Effector memory CD8-positive, alpha-beta T cell (primary cell): ENCODE measurements around the gene GRAMD2A.

Experiments used
- ATAC-seq: fragments of 150-1000 bp; cut with Tn5 transposase; replicated peaks from 2 replicates; pipeline ENCODE4 v1.10.0; 2021; ENCODE audit warnings: mild to moderate bottlenecking, moderate library complexity
- DNase-seq, 3 experiments: peaks; one replicate each; pipeline ENCODE4 v3.0.0; 2021
- H3K27ac Mint-ChIP-seq, 2 donors: one replicate each; pipeline ENCODE4 v1.8.0; 2022; ENCODE audit warnings: mild to moderate bottlenecking in 2 of 2, mixed read lengths in 2 of 2, moderate library complexity in 2 of 2
- H3K27me3 Mint-ChIP-seq, 2 donors: one replicate each; pipeline ENCODE4 v1.8.0; 2022; ENCODE audit warnings: mixed read lengths in 2 of 2
- H3K36me3 Mint-ChIP-seq: one replicate; pipeline ENCODE4 v1.8.0; 2022; ENCODE audit warnings: mild to moderate bottlenecking, moderate library complexity, mixed read lengths; ENCODE audit not compliant: insufficient read depth
- H3K4me1 Mint-ChIP-seq, 2 donors: one replicate each; pipeline ENCODE4 v1.8.0; 2022; ENCODE audit warnings: low read depth in 2 of 2, mixed read lengths in 2 of 2
- H3K4me3 Mint-ChIP-seq, 2 donors: one replicate each; pipeline ENCODE4 v1.8.0; 2022; ENCODE audit warnings: mild to moderate bottlenecking in 2 of 2, mixed read lengths in 2 of 2, moderate library complexity in 2 of 2
- H3K9me3 Mint-ChIP-seq, 2 donors: one replicate each; pipeline ENCODE4 v1.8.0; 2022; ENCODE audit warnings: mixed read lengths in 2 of 2

The GRAMD2A gene

DNA sequence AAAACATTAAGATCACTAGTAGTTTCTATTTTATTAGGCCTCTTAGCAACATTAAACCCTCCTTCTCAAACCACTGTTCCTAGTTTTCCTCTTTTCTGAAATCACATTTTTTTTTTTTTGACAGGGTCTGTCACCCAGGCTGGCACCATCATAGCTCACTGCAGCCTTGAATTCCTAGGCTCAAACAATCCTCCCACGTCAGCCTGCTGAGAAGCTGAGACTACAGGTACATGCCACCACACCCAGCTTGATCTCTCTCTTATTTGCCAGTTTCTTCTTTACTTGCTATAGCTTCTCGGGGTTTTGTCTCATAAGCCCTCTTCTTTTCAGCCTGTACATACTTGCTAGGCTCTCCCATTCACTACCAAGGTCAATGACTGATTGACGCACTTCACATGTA lies 51.4 kb downstream of the GRAMD2A start:
- H3K36me3 Mint-ChIP-seq = no peaks in the 10 kb centered on the region
- no peaks in the 10 kb centered on the region for H3K4me1 Mint-ChIP-seq
- H3K9me3 Mint-ChIP-seq = no peaks in the 10 kb centered on the region
- peaks cover 9 to 13% of the 10 kb centered on the region in 2 donors for H3K27me3 Mint-ChIP-seq
- H3K27ac Mint-ChIP-seq = no peak overlapping the region
- H3K4me3 Mint-ChIP-seq = no peak overlapping the region
- DNase-seq (no peak), ATAC-seq (no peak)

DNA sequence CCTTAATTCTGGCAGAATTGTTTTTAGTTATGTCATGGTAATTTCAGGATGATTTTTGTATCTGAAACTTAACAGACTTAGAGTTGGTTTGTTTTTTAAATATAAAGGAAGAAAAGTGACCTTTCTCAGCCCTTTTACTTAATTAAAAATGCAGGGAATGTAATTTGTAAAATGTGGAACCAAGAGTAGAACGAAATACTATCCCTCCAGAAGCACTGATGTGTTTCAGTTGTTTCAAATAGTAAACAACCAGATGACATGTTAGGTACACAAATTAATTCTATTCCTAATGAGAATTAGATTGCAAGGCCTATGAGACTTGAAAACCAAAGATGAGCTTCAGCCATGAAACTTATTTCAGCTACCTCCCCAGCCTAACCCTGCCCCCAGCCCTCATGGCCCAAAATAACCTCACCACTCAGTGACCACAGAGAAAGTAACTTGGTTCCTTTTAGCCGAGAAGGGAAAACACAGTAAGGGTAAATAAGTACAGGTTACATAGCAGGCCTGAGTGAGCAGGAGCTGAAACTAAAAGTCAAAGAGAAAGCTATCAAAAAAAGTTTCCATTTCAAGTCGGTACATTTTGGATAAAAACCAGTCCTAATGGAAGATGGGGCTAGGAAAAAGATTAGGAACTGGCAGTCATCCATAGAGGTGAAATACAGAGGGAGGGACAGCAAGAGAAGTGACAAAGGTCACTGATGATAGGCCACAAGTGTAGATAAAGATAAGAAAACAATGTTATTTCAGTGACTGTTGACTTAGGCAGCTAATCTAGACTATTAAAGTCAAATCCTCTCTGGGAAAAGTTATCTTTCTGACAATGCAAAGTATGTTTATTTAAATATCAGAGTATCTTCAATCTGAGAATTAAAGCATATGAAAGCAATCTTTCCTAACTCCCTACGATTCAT lies 56.2 kb downstream of the GRAMD2A start:
- no peak overlapping the region for H3K4me3 Mint-ChIP-seq
- no peak overlapping the region for H3K27ac Mint-ChIP-seq
- H3K27me3 Mint-ChIP-seq = peaks cover 8 to 9% of the 10 kb centered on the region in 2 donors
- H3K36me3 Mint-ChIP-seq = no peaks in the 10 kb centered on the region
- no peaks in the 10 kb centered on the region for H3K9me3 Mint-ChIP-seq
- ATAC-seq (no peak), DNase-seq (no peak)
- H3K4me1 Mint-ChIP-seq = no peaks in the 10 kb centered on the region

GRCh38 chr15:72140088-72140487 lies 57.5 kb downstream of the GRAMD2A start:
- Mint-ChIP-seq H3K27me3 (no peaks in the 10 kb centered on the region), H3K27ac (no peak overlapping the region), H3K4me1 (no peaks in the 10 kb centered on the region), H3K4me3 (no peak overlapping the region), H3K9me3 (no peaks in the 10 kb centered on the region), H3K36me3 (no peaks in the 10 kb centered on the region)
- no peak for DNase-seq
- ATAC-seq = no peak

- H3K27me3 Mint-ChIP-seq = no peaks in the 10 kb centered on the region
- no peaks in the 10 kb centered on the region for H3K4me1 Mint-ChIP-seq
- DNase-seq (no peak), ATAC-seq (no peak)
- no peaks in the 10 kb centered on the region for H3K36me3 Mint-ChIP-seq
- no peak overlapping the region for H3K27ac Mint-ChIP-seq
- H3K9me3 Mint-ChIP-seq = no peaks in the 10 kb centered on the region
- no peak overlapping the region for H3K4me3 Mint-ChIP-seq
Observed at GRCh38 chr15:72139667-72140066, 57.9 kb downstream of the GRAMD2A start.

DNA sequence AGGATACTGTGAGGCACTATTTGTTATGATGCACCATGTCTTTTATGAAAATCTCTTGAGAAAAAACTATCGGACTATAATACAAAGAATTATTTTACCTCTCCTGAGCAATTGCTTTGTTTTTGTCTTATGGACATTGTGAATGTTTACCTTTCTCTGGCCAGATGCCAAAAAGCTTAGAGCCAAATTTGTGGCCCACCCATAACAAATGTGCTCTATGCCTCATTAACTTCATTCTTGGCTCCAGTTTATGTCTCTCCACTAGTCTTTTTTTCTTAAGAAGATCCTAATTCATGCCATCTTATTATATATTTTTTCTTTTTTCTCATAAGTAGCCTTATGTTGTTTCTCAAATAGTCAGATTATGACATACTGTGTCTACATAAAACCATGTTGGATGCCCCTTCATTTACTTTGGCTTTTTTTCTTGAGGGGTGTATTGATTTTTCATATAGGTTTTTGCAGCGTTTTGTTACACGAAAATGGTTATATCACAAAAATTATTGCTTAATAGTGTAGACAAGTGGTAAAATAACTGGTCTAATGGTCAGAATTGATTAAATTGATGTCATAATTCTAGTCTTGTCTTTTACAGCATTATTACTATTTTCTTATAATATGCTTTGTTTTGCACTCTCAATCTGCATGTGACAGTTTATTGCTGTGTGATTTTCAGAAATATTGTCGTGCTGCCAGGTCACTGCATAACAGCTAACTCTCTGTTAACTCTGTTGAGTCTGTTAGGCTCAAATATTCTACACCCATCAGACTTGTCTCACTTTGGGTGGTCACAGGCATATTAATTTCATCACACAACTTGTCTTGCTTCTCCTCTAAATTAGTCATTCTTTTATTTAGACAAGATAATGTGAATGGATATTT lies 61.2 kb downstream of the GRAMD2A start:
- no peaks in the 10 kb centered on the region for H3K27me3 Mint-ChIP-seq
- H3K4me1 Mint-ChIP-seq = no peaks in the 10 kb centered on the region
- H3K4me3 Mint-ChIP-seq = no peak overlapping the region
- no peak overlapping the region for H3K27ac Mint-ChIP-seq
- no peaks in the 10 kb centered on the region for H3K9me3 Mint-ChIP-seq
- no peaks in the 10 kb centered on the region for H3K36me3 Mint-ChIP-seq
- DNase-seq = no peak
- no peak for ATAC-seq

- ATAC-seq (no peak), DNase-seq (no peak)
- H3K27ac Mint-ChIP-seq = no peak overlapping the region
- H3K9me3 Mint-ChIP-seq = no peaks in the 10 kb centered on the region
- H3K36me3 Mint-ChIP-seq = no peaks in the 10 kb centered on the region
- H3K27me3 Mint-ChIP-seq = no peaks in the 10 kb centered on the region
- no peak overlapping the region for H3K4me3 Mint-ChIP-seq
- no peaks in the 10 kb centered on the region for H3K4me1 Mint-ChIP-seq
Observed at GRCh38 chr15:72135719-72136118, 61.9 kb downstream of the GRAMD2A start.

DNA sequence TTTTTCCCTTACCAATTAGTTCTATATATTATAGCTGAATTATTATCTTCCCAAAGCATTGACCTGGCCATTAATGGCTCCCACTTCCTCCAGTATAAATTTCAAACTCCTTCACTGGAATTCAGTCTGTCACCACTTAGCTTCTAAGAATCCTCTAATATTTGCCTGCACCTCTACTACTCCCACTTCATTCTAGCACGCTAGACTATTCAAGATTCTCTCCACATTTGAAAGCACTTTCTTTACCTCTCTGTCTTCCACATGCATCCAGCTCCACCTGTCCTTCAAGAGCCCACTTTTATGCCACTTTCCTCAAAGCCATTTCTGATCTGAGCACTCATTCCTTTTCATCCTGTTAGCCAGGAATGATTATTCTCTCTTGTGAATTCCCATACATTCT lies 64.4 kb downstream of the GRAMD2A start:
- no peak for DNase-seq
- Mint-ChIP-seq H3K27ac (no peak overlapping the region), H3K36me3 (no peaks in the 10 kb centered on the region), H3K27me3 (no peaks in the 10 kb centered on the region), H3K4me1 (no peaks in the 10 kb centered on the region), H3K9me3 (no peaks in the 10 kb centered on the region), H3K4me3 (no peak overlapping the region)
- no peak for ATAC-seq

- no peaks in the 10 kb centered on the region for H3K27me3 Mint-ChIP-seq
- DNase-seq (no peak), ATAC-seq (no peak)
- H3K4me3 Mint-ChIP-seq = no peak overlapping the region
- H3K4me1 Mint-ChIP-seq = no peaks in the 10 kb centered on the region
- H3K36me3 Mint-ChIP-seq = no peaks in the 10 kb centered on the region
- no peak overlapping the region for H3K27ac Mint-ChIP-seq
- no peaks in the 10 kb centered on the region for H3K9me3 Mint-ChIP-seq
Observed at GRCh38 chr15:72131922-72132321, 65.7 kb downstream of the GRAMD2A start.

- Mint-ChIP-seq H3K9me3 (no peaks in the 10 kb centered on the region), H3K4me3 (no peak overlapping the region), H3K27ac (no peak overlapping the region), H3K27me3 (no peaks in the 10 kb centered on the region), H3K36me3 (no peaks in the 10 kb centered on the region), H3K4me1 (no peaks in the 10 kb centered on the region)
- no peak for DNase-seq
- ATAC-seq = no peak
Observed at GRCh38 chr15:72130272-72130671, 67.3 kb downstream of the GRAMD2A start.

- Mint-ChIP-seq H3K27ac (no peak overlapping the region), H3K9me3 (no peaks in the 10 kb centered on the region), H3K27me3 (no peaks in the 10 kb centered on the region), H3K4me1 (no peaks in the 10 kb centered on the region), H3K36me3 (no peaks in the 10 kb centered on the region), H3K4me3 (no peak overlapping the region)
- ATAC-seq (no peak), DNase-seq (no peak)
Observed at GRCh38 chr15:72128359-72128758, 69.2 kb downstream of the GRAMD2A start.

GRCh38 chr15:72127724-72128322 lies 69.8 kb downstream of the GRAMD2A start:
- Mint-ChIP-seq H3K4me1 (no peaks in the 10 kb centered on the region), H3K36me3 (no peaks in the 10 kb centered on the region), H3K9me3 (no peaks in the 10 kb centered on the region), H3K4me3 (no peak overlapping the region), H3K27me3 (no peaks in the 10 kb centered on the region), H3K27ac (no peak overlapping the region)
- ATAC-seq (no peak), DNase-seq (no peak)

DNA sequence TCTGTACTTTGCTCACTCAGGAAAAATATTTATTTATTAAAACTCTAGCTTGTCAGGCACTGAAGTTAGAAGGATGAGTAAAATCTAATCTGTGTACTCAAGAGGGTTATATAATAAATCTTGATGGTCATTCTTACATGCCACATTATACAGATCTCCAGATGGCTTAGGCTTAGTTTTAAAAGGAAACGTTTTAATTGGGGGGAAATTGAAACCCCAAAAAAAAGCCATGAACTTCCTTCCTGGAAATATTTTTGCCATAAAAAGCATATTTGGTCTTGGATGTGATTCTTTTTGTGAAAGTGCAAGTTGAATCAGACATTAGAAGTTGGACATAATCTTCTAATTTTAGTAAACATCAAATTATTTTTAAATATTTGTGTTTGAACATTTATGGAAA lies 73.4 kb downstream of the GRAMD2A start:
- Mint-ChIP-seq H3K9me3 (no peaks in the 10 kb centered on the region), H3K27ac (no peak overlapping the region)

More for the DNA sequence above, 73.4 kb downstream of the GRAMD2A start:
- Mint-ChIP-seq H3K4me3 (no peak overlapping the region), H3K27me3 (no peaks in the 10 kb centered on the region), H3K36me3 (no peaks in the 10 kb centered on the region), H3K4me1 (peaks cover under 1 to 2% of the 10 kb centered on the region in 2 donors)
- DNase-seq (no peak), ATAC-seq (no peak)
